ENCODE data around the gene COL4A2. TPM values are rescaled to one million over a fixed set of nuclear protein-coding genes. Genes with fewer than 3 reads are reported as not detected.

COL4A2 gene
- total and polyA plus RNA-seq, 2 donors (not counting 1 experiment from before 2014, with no cell fraction given) = 0.17 TPM; not detected in 1

DNA sequence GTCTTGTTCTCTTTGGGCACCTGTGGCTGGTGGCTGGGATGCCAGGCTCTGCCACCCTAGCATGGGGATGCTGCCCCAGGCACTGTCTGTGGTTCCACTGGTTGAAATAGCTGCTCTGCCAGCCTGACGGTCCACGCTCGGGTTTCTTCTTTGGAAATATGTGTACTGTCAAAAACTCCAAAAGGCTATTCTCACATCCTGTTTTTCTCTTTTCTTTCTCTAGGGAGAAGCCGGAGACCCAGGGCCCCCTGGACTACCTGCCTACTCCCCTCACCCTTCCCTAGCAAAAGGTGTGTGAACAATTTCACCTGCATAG, 139.4 kb downstream of the COL4A2 start:
- Histone ChIP-seq H4K20me1 (ENCODE audit: control insufficient read depth, insufficient read depth, low read length, poor library complexity, severe bottlenecking) (no peaks in the 10 kb centered on the region), H3K27ac (ENCODE audit: low read length in 2 of 2) (no peak overlapping the region), H3K4me1 (ENCODE audit: control insufficient read depth in 2 of 2, insufficient read depth in 2 of 2, low read length in 2 of 2) (no peaks in the 10 kb centered on the region), H2AFZ (ENCODE audit: insufficient read depth, low read depth, low read length, poor library complexity, severe bottlenecking) (no peak overlapping the region), H3K36me3 (replicated peaks in 1 of 2; ENCODE audit: control extremely low read depth in 1 of 2, control insufficient read depth in 1 of 2, extremely low read depth in 1 of 2, insufficient read depth in 2 of 2, low read length in 1 of 2) (no peaks in the 10 kb centered on the region), H3K9me3 (ENCODE audit: control extremely low read depth in 1 of 3, control insufficient read depth in 2 of 3, insufficient read depth in 1 of 3, low read length in 2 of 3) (no peaks in the 10 kb centered on the region), H3K9ac (ENCODE audit: low read length) (no peak overlapping the region), H3K27me3 (replicated peaks in 1 of 4; ENCODE audit: control extremely low read depth in 1 of 4, control insufficient read depth in 3 of 4, insufficient read depth in 4 of 4, low read length in 3 of 4) (peaks cover 0 to 27% (median 2%) of the 10 kb centered on the region in 4 experiments), H3K79me2 (ENCODE audit: control insufficient read depth, insufficient read depth, low read length) (no peaks in the 10 kb centered on the region), H3K4me2 (replicated peaks; ENCODE audit: low read depth, low read length, poor library complexity, severe bottlenecking) (no peak overlapping the region), H3K4me3 (ENCODE audit: control extremely low read depth in 1 of 5, extremely low read depth in 1 of 5, insufficient read depth in 1 of 5, low read depth in 2 of 5, low read length in 4 of 5) (no peak overlapping the region)
- H3K4me3 Mint-ChIP-seq = no peak overlapping the region
- H3K9me3 Mint-ChIP-seq (ENCODE audit: insufficient read depth) = no peaks in the 10 kb centered on the region
- H3K27me3 Mint-ChIP-seq = peaks cover 36% of the 10 kb centered on the region
- peaks cover 13% of the 10 kb centered on the region for H3K4me1 Mint-ChIP-seq
- ChIA-PET CTCF (no interaction called here), POLR2A (no interaction called here)
- DNase-seq (no peak), ATAC-seq (ENCODE audit: low read depth) (no peak)
- TF ChIP-seq, protein P1, sequence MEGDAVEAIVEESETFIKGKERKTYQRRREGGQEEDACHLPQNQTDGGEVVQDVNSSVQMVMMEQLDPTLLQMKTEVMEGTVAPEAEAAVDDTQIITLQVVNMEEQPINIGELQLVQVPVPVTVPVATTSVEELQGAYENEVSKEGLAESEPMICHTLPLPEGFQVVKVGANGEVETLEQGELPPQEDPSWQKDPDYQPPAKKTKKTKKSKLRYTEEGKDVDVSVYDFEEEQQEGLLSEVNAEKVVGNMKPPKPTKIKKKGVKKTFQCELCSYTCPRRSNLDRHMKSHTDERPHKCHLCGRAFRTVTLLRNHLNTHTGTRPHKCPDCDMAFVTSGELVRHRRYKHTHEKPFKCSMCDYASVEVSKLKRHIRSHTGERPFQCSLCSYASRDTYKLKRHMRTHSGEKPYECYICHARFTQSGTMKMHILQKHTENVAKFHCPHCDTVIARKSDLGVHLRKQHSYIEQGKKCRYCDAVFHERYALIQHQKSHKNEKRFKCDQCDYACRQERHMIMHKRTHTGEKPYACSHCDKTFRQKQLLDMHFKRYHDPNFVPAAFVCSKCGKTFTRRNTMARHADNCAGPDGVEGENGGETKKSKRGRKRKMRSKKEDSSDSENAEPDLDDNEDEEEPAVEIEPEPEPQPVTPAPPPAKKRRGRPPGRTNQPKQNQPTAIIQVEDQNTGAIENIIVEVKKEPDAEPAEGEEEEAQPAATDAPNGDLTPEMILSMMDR (IDR thresholded peaks at IDR 0.05) = no peak
- no peak for TF ChIP-seq EZH2 (IDR thresholded peaks at IDR 0.05; ENCODE audit: borderline replicate concordance, insufficient read depth, low read depth, low read length, poor library complexity, severe bottlenecking)
- no peak overlapping the region for H3K27ac Mint-ChIP-seq
- 76% methylated on average over 4 of the region's 4 CpGs for WGBS (ENCODE audit: insufficient coverage)
- intact Hi-C loops (cut with micrococcal nuclease) = no loop called here

DNA sequence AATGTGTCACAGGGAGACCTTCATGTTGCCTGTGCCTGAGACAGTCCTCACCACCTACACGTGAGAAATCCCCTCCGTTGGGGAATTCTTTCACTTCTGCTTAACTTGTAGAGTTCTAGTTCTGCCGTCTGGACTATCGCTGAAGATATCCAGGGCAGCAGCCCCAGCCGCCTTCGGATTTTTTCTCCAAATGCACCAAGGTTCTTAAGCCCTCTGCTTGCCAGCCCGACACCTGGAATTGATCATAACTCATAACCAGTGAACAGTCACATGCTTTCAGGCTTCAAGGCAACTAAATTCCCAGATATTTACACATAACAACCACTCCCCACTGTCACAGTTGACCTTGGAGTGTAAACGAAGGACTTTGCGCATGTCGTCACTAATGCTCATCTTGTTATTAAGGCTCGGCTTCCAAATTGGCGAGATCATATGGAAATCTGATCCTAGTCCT, 140.0 kb downstream of the COL4A2 start:
- Histone ChIP-seq H3K9me3 (ENCODE audit: control extremely low read depth in 1 of 3, control insufficient read depth in 2 of 3, insufficient read depth in 1 of 3, low read length in 2 of 3) (no peaks in the 10 kb centered on the region), H3K4me3 (ENCODE audit: control extremely low read depth in 1 of 5, extremely low read depth in 1 of 5, insufficient read depth in 1 of 5, low read depth in 2 of 5, low read length in 4 of 5) (no peak overlapping the region), H3K4me2 (replicated peaks; ENCODE audit: low read depth, low read length, poor library complexity, severe bottlenecking) (no peak overlapping the region), H2AFZ (ENCODE audit: insufficient read depth, low read depth, low read length, poor library complexity, severe bottlenecking) (no peak overlapping the region), H3K36me3 (replicated peaks in 1 of 2; ENCODE audit: control extremely low read depth in 1 of 2, control insufficient read depth in 1 of 2, extremely low read depth in 1 of 2, insufficient read depth in 2 of 2, low read length in 1 of 2) (no peaks in the 10 kb centered on the region), H3K79me2 (ENCODE audit: control insufficient read depth, insufficient read depth, low read length) (no peaks in the 10 kb centered on the region), H3K27ac (ENCODE audit: low read length in 2 of 2) (no peak overlapping the region), H3K9ac (ENCODE audit: low read length) (no peak overlapping the region), H3K4me1 (ENCODE audit: control insufficient read depth in 2 of 2, insufficient read depth in 2 of 2, low read length in 2 of 2) (no peaks in the 10 kb centered on the region), H4K20me1 (ENCODE audit: control insufficient read depth, insufficient read depth, low read length, poor library complexity, severe bottlenecking) (no peaks in the 10 kb centered on the region), H3K27me3 (replicated peaks in 1 of 4; ENCODE audit: control extremely low read depth in 1 of 4, control insufficient read depth in 3 of 4, insufficient read depth in 4 of 4, low read length in 3 of 4) (peaks cover 0 to 26% (median 2%) of the 10 kb centered on the region in 4 experiments)
- CTCF ChIA-PET = no interaction called here
- intact Hi-C loops (cut with micrococcal nuclease) = no loop called here
- 90% methylated on average over 12 of the region's 12 CpGs for WGBS (ENCODE audit: insufficient coverage)
- TF ChIP-seq EZH2 (IDR thresholded peaks at IDR 0.05; ENCODE audit: borderline replicate concordance, insufficient read depth, low read depth, low read length, poor library complexity, severe bottlenecking) = no peak
- TF ChIP-seq, protein P1 (IDR thresholded peaks at IDR 0.05) = no peak
- Mint-ChIP-seq H3K4me3 (no peak overlapping the region), H3K4me1 (peaks cover 13% of the 10 kb centered on the region), H3K27me3 (peaks cover 35% of the 10 kb centered on the region), H3K27ac (no peak overlapping the region), H3K9me3 (ENCODE audit: insufficient read depth) (no peaks in the 10 kb centered on the region)
- no peak for DNase-seq
- POLR2A ChIA-PET = no interaction called here
- peak; percentile 36 for ATAC-seq (ENCODE audit: low read depth)

All from B cell (primary cell).